ENCODE measurements around the gene RNF220.
A peak's percentile ranks its signal among the peaks of the same experiment; 100 is the strongest.

Gene RNF220

GRCh38 chr1:44616991-44617702, 212.1 kb downstream of the RNF220 start:
- DNase-seq: no peak

- DNase-seq: no peak
These were observed 212.6 kb downstream of the RNF220 start for GRCh38 chr1:44617703-44618029.

GRCh38 chr1:44619261-44619900, 214.3 kb downstream of the RNF220 start:
- no peak for DNase-seq

GRCh38 chr1:44620072-44620471, 215.0 kb downstream of the RNF220 start:
- DNase-seq: no peak

GRCh38 chr1:44621841-44622286, 216.8 kb downstream of the RNF220 start:
- DNase-seq: no peak

- DNase-seq: no peak
These were observed 219.3 kb downstream of the RNF220 start for GRCh38 chr1:44624268-44624901.

GRCh38 chr1:44625348-44625747, 220.3 kb downstream of the RNF220 start:
- DNase-seq: no peak

GRCh38 chr1:44628962-44629756, 224.1 kb downstream of the RNF220 start:
- DNase-seq: no peak

- DNase-seq: no peak
These were observed 225.1 kb downstream of the RNF220 start for GRCh38 chr1:44630116-44630515.

- DNase-seq: no peak
These were observed 226.2 kb downstream of the RNF220 start for GRCh38 chr1:44631333-44631646.

GRCh38 chr1:44631647-44632539, 226.8 kb downstream of the RNF220 start:
- peak; percentile 75 to 91 (median 84) for DNase-seq

GRCh38 chr1:44632598-44632997, 227.5 kb downstream of the RNF220 start:
- no peak for DNase-seq

- no peak for DNase-seq
These were observed 229.6 kb downstream of the RNF220 start for GRCh38 chr1:44634606-44635189.

GRCh38 chr1:44635439-44635838, 230.4 kb downstream of the RNF220 start:
- DNase-seq: no peak

- DNase-seq: no peak
These were observed 231.1 kb downstream of the RNF220 start for GRCh38 chr1:44636083-44636687.

GRCh38 chr1:44636688-44637598, 231.9 kb downstream of the RNF220 start:
- no peak for DNase-seq

GRCh38 chr1:44637702-44638411, 232.8 kb downstream of the RNF220 start:
- DNase-seq: no peak

GRCh38 chr1:44640200-44640853, 235.3 kb downstream of the RNF220 start:
- DNase-seq: no peak

Data from T-helper 1 cell (primary cell).